Activated gamma-delta T cell treated with anti-CD3 and anti-CD28 coated beads, Interleukin-2, amount 50 U/mL, for 16 hours (primary cell): ENCODE measurements around the gene KPTN.

Source experiments
- DNase-seq: peaks from one replicate; pipeline ENCODE4 v3.0.0-alpha.2; 2020; ENCODE audit warnings: low read depth

Gene KPTN

GRCh38 chr19:47483800-47484690 is at the start of gene KPTN:
Gene KPTN (minus strand): TSS chr19:47484219. CDS start chr19:47484160, 59 bp downstream.
- DNase-seq, result peak; percentile 83

- DNase-seq, result no peak
Measured at GRCh38 chr19:47531640-47532387, 47.8 kb upstream of the KPTN start.

GRCh38 chr19:47529018-47529742 is 45.2 kb upstream of the KPTN start:
- DNase-seq, result no peak

- DNase-seq, result no peak
Measured at GRCh38 chr19:47526798-47527197, 42.8 kb upstream of the KPTN start.

DNA sequence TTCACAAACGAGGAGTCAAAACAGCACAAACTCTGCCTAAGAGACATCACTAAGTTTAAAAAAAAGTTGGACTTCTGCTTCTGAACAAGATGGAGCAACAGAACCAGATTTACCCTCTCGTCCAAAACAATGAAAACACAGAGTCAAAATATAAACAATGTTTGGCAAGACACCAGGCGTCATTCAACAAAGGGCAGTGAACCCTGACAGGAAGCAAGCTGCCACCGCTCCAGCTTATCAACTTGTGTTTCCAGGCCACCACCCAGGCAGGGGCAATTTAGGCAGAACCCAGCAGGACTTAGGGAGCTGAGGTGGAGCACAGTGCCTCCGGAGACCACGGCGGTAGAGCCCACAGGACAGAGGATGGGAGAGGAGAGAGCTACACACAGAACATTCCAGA is 39.5 kb upstream of the KPTN start:
- no peak for DNase-seq

DNA sequence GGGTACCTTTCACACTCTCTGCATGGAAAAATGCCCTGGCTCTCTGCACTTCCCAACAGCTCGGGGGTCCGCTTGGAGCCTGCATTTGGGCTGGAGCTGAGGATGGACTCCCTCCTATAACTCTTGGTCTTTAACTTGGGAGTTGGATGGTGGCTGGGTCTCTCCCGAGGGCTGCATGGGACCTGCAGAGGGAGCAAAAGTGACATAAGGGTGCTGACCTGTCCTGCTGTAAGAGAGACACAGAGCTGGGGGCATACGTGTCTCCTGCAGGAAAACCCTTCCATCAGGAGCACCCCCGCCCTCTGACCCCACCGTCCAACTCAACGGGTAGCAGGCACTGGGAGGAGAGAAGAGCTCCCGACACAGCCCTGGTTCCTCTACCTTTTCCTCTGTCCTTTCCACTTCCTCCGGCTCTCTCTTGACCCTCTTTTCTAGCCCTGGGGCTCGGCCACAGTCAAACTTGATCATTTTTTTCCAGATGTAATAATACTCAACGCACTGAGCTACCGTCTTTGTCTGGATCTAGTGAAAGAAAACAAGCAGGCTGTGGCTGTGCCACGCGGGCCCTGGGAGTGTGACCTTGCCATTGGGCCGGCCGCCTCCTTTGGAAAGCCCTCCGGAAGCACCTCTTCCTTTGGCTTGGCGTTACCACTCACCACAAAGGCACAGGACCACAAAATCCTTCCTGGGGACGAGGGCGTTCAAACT is 37.6 kb upstream of the KPTN start:
- DNase-seq, result no peak

- DNase-seq, result no peak
Measured at GRCh38 chr19:47520839-47521238, 36.8 kb upstream of the KPTN start.

GRCh38 chr19:47520343-47520806 is 36.4 kb upstream of the KPTN start:
- no peak for DNase-seq

- no peak for DNase-seq
Measured at GRCh38 chr19:47518854-47519253, 34.8 kb upstream of the KPTN start.

- DNase-seq, result peak; percentile 55
Measured at GRCh38 chr19:47518139-47518538, 34.1 kb upstream of the KPTN start.

- DNase-seq, result peak; percentile 100
Measured at GRCh38 chr19:47514869-47515588, 31.0 kb upstream of the KPTN start, which contains the start of gene NAPA. Gene NAPA (minus strand): TSS chr19:47515063. CDS start chr19:47514940, 123 bp downstream.

DNA sequence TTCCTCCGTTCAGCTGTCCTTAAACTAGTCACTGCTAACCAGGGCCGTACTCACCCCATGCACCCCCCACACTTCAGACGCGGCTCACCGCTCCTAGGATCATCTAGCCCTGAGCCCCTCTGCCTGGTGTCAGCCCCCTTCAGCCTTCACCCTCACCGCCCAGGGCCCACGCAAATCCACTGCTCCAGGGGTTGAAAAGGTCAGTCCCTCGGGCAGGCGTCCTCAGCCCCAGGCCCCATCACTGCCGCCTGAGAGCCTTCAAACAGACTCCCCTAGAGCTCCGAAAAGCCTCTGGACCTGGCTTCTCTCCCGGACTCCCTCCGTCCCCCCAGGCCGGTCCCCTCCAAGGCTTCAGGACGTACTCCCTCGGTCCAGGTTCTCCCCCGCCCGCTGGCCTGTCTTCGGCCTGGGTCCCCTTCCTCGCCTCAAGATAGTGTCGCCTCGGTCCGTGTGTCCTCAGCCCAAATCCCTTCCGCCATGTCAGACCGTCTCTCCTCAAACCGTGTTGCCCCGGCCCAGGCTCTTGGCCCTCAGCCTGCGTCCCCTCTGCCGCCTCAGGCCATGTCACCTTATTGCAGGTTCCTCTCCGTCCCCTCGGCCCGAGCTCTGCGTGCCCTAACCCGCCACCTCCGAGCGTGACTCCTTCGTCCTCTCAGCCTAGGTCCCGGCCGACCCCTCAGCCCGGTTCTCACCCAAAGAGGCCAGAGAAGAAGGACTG is 30.3 kb upstream of the KPTN start:
- no peak for DNase-seq

DNA sequence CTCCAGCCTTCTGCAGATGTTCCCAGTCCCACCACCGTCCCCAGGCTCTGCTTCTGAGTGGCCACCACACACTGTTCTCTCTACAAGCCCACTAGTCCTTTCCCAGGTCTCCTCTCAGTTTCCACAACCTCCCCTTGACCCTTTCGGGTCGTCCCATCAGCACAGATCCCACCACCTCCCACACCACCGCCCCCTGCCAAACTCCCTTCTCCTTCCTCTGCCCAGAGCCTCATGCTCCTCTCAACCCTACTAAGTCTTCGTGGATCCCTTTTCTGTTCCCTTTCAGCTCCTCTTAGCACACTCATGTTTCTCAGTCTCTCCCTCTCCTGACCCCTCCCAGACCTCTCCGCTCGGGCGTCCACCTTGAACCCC is 28.9 kb upstream of the KPTN start:
- DNase-seq, result no peak

- no peak for DNase-seq
Measured at GRCh38 chr19:47512183-47512947, 28.3 kb upstream of the KPTN start.

- DNase-seq, result no peak
Measured at GRCh38 chr19:47511681-47512080, 27.7 kb upstream of the KPTN start.

GRCh38 chr19:47511128-47511517 is 27.1 kb upstream of the KPTN start:
- DNase-seq, result no peak

DNA sequence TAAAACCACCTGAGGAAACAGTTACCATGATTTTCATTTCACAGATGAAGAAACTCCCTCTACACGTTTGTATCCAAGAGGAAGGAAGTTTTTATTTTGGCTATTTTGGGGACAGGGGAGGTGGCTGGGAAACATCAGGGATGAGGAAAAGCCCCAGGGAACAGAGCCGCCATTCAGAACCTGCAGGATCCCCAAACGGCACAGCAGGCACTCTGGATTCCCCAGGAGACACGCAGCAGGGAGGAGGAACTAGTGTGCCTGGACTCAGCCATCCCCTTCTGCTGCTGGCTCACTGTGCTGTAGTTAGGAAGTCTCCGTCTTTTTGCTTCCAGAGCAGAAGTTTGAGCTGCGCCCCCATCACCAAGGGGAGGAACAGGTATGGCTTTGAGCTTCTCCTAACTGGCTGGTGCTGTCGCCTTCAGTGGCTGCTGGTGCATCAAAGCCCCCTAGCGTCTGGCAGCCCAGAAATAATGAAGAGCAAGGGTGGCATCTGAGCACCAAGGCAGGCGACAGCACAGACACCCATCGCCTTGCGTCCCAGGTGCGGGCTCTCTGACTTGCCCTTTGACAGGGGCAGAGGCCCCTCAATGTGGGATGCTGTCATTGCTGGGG is 26.6 kb upstream of the KPTN start:
- DNase-seq, result no peak

GRCh38 chr19:47509973-47510372 is 26.0 kb upstream of the KPTN start:
- DNase-seq, result no peak

- no peak for DNase-seq
Measured at GRCh38 chr19:47509170-47509847, 25.3 kb upstream of the KPTN start.
